ENCODE measurements around the gene HIC1. TPM values are rescaled to one million over a fixed set of nuclear protein-coding genes. Genes with fewer than 3 reads are reported as not detected.

HIC1 gene
- total and polyA plus RNA-seq, 2 of the 4 experiments (the other 2 are of a cell fraction) = 10.4 to 23.0 TPM

DNA sequence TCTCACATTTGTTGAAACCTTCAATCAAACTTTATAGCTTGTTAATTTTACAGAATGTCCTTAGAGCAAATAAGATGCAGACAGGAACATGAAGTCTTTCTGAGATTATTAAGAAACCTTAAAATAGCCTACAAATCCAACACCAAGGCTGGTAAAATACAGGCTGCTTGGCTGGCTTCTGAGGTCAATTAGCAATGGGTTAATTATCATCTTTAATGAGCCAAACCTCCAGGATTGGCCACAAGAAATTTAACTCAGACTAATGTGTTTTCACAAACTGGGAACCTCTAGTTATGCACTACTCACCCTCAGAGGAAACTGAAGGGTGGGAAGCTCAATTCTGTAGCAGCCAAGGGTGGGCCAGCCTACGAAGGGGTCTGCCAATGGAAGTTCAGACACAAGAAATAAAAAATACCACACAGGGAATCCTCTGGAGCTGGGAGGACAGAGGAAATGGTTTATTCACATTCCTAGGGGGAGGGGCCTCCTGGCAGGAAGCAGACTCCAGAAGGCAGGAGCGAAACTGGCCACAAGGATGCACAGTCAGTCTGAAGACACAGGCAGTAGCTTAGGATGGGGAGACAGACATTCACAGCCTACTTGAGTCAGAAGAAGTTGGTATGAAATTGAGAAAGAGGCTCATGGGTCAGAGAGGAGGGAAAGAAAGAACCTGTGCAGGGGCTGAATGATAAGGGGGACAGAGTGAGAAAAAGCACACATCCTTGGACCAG, 36.1 kb downstream of the HIC1 start:
- Histone ChIP-seq H4K5ac (ENCODE audit: low read depth, low read length) (peak overlapping the region; percentile 70; the same call in 1 of the 2 replicates), H2BK120ac (ENCODE audit: low read depth, low read length) (peak overlapping the region; percentile 90), H2BK5ac (ENCODE audit: low read depth, low read length, poor library complexity, severe bottlenecking) (peak overlapping the region; percentile 90), H3K18ac (ENCODE audit: low read depth, low read length) (peak overlapping the region; percentile 67; the same call in 1 of the 2 replicates), H4K20me1 (ENCODE audit: insufficient read depth, low read length) (no peaks in the 10 kb centered on the region; the same call in 1 of the 2 replicates), H3K79me1 (ENCODE audit: low read depth in 1 of 2, low read length in 2 of 2) (peaks cover 13 to 76% of the 10 kb centered on the region in 2 experiments; a peak in 3 of 4 replicates), H3K9me3 (ENCODE audit: control insufficient read depth, insufficient read depth, low read length) (no peaks in the 10 kb centered on the region), H3K36me3 (ENCODE audit: control insufficient read depth, insufficient read depth, low read length) (no peaks in the 10 kb centered on the region; the same call in 1 of the 2 replicates), H3K4ac (ENCODE audit: low read depth, low read length) (peak overlapping the region; percentile 93), H3K4me2 (ENCODE audit: low read depth, low read length) (peak overlapping the region; percentile 26), H3K27me3 (ENCODE audit: control insufficient read depth, insufficient read depth, low read length) (no peaks in the 10 kb centered on the region), H3K23ac (ENCODE audit: low read depth, low read length) (peak overlapping the region; percentile 85), H2BK20ac (ENCODE audit: low read depth, low read length) (peak overlapping the region; percentile 82), H4K91ac (ENCODE audit: insufficient read depth, low read depth, low read length) (peak overlapping the region; percentile 88), H3K4me3 (ENCODE audit: insufficient read depth, low read depth, low read length) (no peak overlapping the region), H2AFZ (replicated peaks; ENCODE audit: low read length, poor library complexity) (peak overlapping the region; percentile 70), H3K27ac (ENCODE audit: insufficient read depth, low read length) (peak overlapping the region; percentile 79), H2AK5ac (ENCODE audit: low read depth, low read length) (peak overlapping the region; percentile 84), H2AK9ac (replicated peaks; ENCODE audit: low read depth, low read length, poor library complexity) (no peak overlapping the region), H2BK15ac (ENCODE audit: low read depth, low read length) (peak overlapping the region; percentile 72; the same call in 2 of the 3 replicates), H3K14ac (replicated peaks; ENCODE audit: low read depth, low read length) (peak overlapping the region; percentile 95), H3K9ac (ENCODE audit: low read depth, low read length) (peak overlapping the region; percentile 61; the same call in 1 of the 2 replicates), H3K56ac (ENCODE audit: extremely low read depth, insufficient read depth, low read length) (peak overlapping the region; percentile 76), H3K9me1 (ENCODE audit: insufficient read depth, low read length) (peaks cover 35% of the 10 kb centered on the region), H3K4me1 (ENCODE audit: control insufficient read depth, insufficient read depth, low read length) (peaks cover 18% of the 10 kb centered on the region), H4K8ac (ENCODE audit: low read depth in 2 of 2, low read length in 2 of 2) (peak overlapping the region; percentile 84 to 95)
- ATAC-seq (ENCODE audit: low read depth) (peak; percentile 90), DNase-seq (peak; percentile 97)
- in situ Hi-C loops (cut with MboI; ENCODE audit: low sequenced_read_pairs) = no loop called here
- POLR2A ChIA-PET (ENCODE audit: unreplicated experiment) = no interaction called here
- 0% methylated on average over 1 of the region's 2 CpGs; no CpG with 5 or more reads in 1 of the 2 experiments for WGBS, 2 experiments (ENCODE audit: extremely low coverage in 2 of 2, insufficient read length in 1 of 2)
- CTCF ChIA-PET = interaction anchor here (0.9 to 3.3 kb wide), 6 partner anchors 11 to 154 kb away, joined by 3 to 15 read pairs (median 4); no protein-coding TSS in a partner anchor
- dilution Hi-C loops (cut with HindIII; ENCODE audit: low sequenced_read_pairs, unreplicated experiment) = no loop called here
- no TSS peak for BruUV-seq (replicated peaks)
- intact Hi-C loops (cut with micrococcal nuclease) = loop anchor here (1.0 kb wide), 1 partner anchor 153 kb away; no protein-coding TSS in a partner anchor
- TF ChIP-seq, protein P1, sequence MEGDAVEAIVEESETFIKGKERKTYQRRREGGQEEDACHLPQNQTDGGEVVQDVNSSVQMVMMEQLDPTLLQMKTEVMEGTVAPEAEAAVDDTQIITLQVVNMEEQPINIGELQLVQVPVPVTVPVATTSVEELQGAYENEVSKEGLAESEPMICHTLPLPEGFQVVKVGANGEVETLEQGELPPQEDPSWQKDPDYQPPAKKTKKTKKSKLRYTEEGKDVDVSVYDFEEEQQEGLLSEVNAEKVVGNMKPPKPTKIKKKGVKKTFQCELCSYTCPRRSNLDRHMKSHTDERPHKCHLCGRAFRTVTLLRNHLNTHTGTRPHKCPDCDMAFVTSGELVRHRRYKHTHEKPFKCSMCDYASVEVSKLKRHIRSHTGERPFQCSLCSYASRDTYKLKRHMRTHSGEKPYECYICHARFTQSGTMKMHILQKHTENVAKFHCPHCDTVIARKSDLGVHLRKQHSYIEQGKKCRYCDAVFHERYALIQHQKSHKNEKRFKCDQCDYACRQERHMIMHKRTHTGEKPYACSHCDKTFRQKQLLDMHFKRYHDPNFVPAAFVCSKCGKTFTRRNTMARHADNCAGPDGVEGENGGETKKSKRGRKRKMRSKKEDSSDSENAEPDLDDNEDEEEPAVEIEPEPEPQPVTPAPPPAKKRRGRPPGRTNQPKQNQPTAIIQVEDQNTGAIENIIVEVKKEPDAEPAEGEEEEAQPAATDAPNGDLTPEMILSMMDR (conservative IDR thresholded peaks at IDR 0.05; ENCODE audit: low read depth, low read length) = peak; percentile 55
- peak; percentile 85 for TF ChIP-seq NFE2L2 (IDR thresholded peaks at IDR 0.05; ENCODE audit: low read depth, low read length)
- no peak for TF ChIP-seq CHD1 (IDR thresholded peaks at IDR 0.05; ENCODE audit: low read depth, low read length)
- no peak; the same call in 1 of the 2 replicates for TF ChIP-seq BHLHE40 (IDR thresholded peaks at IDR 0.05; ENCODE audit: low read depth, low read length)
- TF ChIP-seq USF2 (IDR thresholded peaks at IDR 0.05; ENCODE audit: low read depth, low read length) = no peak
- no peak for TF ChIP-seq ELK1 (IDR thresholded peaks at IDR 0.05; ENCODE audit: borderline replicate concordance, low read depth, low read length)
- TF ChIP-seq SMC3 (IDR thresholded peaks at IDR 0.05; ENCODE audit: low read depth, low read length) = peak; percentile 55
- peak; percentile 74 for TF ChIP-seq RAD21 (IDR thresholded peaks at IDR 0.05; ENCODE audit: low read length)
- TF ChIP-seq FOS (IDR thresholded peaks at IDR 0.05; ENCODE audit: low read depth, low read length) = no peak
- TF ChIP-seq POLR2A (IDR thresholded peaks at IDR 0.05; ENCODE audit: low read depth, low read length) = peak; percentile 57
- 0 out of 2 replicates have a peak, but pooled peaks have one; percentile 29 for TF ChIP-seq MAFK (IDR thresholded peaks at IDR 0.05; ENCODE audit: low read depth, low read length)
- peak; percentile 100 for TF ChIP-seq MAZ (IDR thresholded peaks at IDR 0.05; ENCODE audit: borderline replicate concordance, low read depth, low read length)
- 0 out of 2 replicates have a peak, but pooled peaks have one; percentile 25 for TF ChIP-seq MXI1 (IDR thresholded peaks at IDR 0.05; ENCODE audit: borderline replicate concordance, low read depth, low read length)
